Esophagus squamous epithelium (tissue), 4 donors: ENCODE measurements around the gene SMARCC2.

ENCODE experiments used
- POLR2A ChIP-seq, 4 donors: fragments of 450-650 bp; IDR thresholded peaks; one replicate each; pipeline ENCODE4 v1.6.1; 2017; ENCODE audit warnings: antibody characterized with exemption in 4 of 4, mild to moderate bottlenecking in 4 of 4, moderate library complexity in 3 of 4
- TF ChIP-seq, protein P1 (sequence below), 6 experiments: fragments of 450-650 bp in 4 of 6; fragments of 200-600 bp in 2 of 6; sonication (generic) in 2 of 6; IDR thresholded peaks; one replicate each; pipeline ENCODE4 v1.5.1; 2016 to 2019; ENCODE audit warnings: antibody characterized with exemption in 6 of 6, mild to moderate bottlenecking in 4 of 6, moderate library complexity in 4 of 6

DNA sequence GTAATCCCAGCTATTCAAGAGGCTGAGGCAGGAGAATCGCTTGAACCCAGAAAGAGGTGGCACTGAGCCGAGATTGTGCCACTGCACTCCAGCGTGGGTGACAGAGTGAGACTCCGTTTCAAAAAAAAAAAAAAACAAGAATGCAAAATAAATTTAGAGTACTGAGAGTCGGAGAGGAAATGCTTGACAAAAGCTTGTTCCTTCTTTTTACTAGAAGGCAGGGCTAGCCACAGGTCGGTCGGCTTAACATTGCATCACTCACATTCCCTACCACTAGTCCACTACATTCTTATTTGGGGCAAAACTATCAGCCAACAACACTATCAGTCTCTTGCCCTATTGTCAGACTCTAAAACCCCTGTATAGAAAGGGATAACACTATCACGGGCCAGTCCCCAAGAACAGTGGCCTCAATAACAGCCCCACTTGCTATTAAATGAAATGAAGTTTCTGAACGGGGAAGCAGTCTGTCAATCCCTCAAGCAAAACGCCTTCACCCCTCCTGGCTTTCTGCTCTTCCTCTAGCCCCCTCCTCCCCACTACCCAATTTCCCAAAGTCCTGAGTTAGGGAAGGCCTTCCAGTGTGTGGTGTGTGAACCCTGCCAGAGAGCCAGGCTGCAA, 31.4 kb upstream of the SMARCC2 start:
- TF ChIP-seq, protein P1, sequence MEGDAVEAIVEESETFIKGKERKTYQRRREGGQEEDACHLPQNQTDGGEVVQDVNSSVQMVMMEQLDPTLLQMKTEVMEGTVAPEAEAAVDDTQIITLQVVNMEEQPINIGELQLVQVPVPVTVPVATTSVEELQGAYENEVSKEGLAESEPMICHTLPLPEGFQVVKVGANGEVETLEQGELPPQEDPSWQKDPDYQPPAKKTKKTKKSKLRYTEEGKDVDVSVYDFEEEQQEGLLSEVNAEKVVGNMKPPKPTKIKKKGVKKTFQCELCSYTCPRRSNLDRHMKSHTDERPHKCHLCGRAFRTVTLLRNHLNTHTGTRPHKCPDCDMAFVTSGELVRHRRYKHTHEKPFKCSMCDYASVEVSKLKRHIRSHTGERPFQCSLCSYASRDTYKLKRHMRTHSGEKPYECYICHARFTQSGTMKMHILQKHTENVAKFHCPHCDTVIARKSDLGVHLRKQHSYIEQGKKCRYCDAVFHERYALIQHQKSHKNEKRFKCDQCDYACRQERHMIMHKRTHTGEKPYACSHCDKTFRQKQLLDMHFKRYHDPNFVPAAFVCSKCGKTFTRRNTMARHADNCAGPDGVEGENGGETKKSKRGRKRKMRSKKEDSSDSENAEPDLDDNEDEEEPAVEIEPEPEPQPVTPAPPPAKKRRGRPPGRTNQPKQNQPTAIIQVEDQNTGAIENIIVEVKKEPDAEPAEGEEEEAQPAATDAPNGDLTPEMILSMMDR (IDR thresholded peaks at IDR 0.05), result no peak
- no peak for TF ChIP-seq POLR2A (IDR thresholded peaks at IDR 0.05)
